C4-2B (cell line): Measurements from ENCODE around the gene PRICKLE3.

ENCODE experiments used
- H3K27ac ChIP-seq: fragments of 450-650 bp; 2 replicates; pipeline ENCODE4 v1.5.1; 2017
- CTCF ChIP-seq: fragments of 450-650 bp; conservative IDR thresholded peaks from 2 replicates; pipeline ENCODE4 v1.5.1; 2017; ENCODE audit warnings: mild to moderate bottlenecking
- ZFX ChIP-seq: fragments of 450-650 bp; IDR thresholded peaks from 2 replicates; pipeline ENCODE4 v1.6.1; 2017

Gene PRICKLE3

GRCh38 chrX:49214416-49214815 is 28.2 kb upstream of the PRICKLE3 start:
- no peak for TF ChIP-seq CTCF
- TF ChIP-seq ZFX = no peak
- H3K27ac ChIP-seq = no peak overlapping the region

GRCh38 chrX:49212861-49213260 is 26.7 kb upstream of the PRICKLE3 start:
- H3K27ac ChIP-seq = no peak overlapping the region
- no peak for TF ChIP-seq CTCF

GRCh38 chrX:49212209-49212608 is 26.0 kb upstream of the PRICKLE3 start:
- no peak for TF ChIP-seq ZFX
- no peak for TF ChIP-seq CTCF
- H3K27ac ChIP-seq = no peak overlapping the region

- no peak for TF ChIP-seq CTCF
- H3K27ac ChIP-seq = no peak overlapping the region
These were observed 24.9 kb upstream of the PRICKLE3 start for GRCh38 chrX:49211074-49211473.

GRCh38 chrX:49210406-49210805 is 24.2 kb upstream of the PRICKLE3 start:
- H3K27ac ChIP-seq = no peak overlapping the region
- TF ChIP-seq ZFX = no peak

- H3K27ac ChIP-seq = no peak overlapping the region
- TF ChIP-seq ZFX = no peak
- TF ChIP-seq CTCF = no peak
These were observed 23.5 kb upstream of the PRICKLE3 start for GRCh38 chrX:49209434-49210251.

GRCh38 chrX:49208399-49208798 is 22.2 kb upstream of the PRICKLE3 start:
- TF ChIP-seq ZFX (no peak), CTCF (no peak)
- H3K27ac ChIP-seq = no peak overlapping the region

GRCh38 chrX:49206543-49206942 is 20.4 kb upstream of the PRICKLE3 start:
- TF ChIP-seq CTCF (no peak), ZFX (no peak)

More at GRCh38 chrX:49206543-49206942, 20.4 kb upstream of the PRICKLE3 start:
- no peak overlapping the region for H3K27ac ChIP-seq
